Omental fat pad (tissue), 4 donors: ENCODE data around the gene GRIP1. TPM values are rescaled to one million over a fixed set of nuclear protein-coding genes. Genes with fewer than 3 reads are reported as not detected.

ENCODE experiments used
- ATAC-seq: fragments of 150-250 bp; one replicate; pipeline ENCODE4 v1.9.1; 2016; ENCODE audit warnings: mild to moderate bottlenecking, moderate library complexity; ENCODE audit not compliant: low FRiP score
- DNase-seq: peaks from one replicate; pipeline ENCODE4 v3.0.0-alpha.2; 2019; ENCODE audit warnings: low spot score
- CTCF ChIP-seq, 3 donors: fragments of 450-650 bp; IDR thresholded peaks; one replicate each; pipeline ENCODE4 v1.5.1; 2016 to 2017; ENCODE audit warnings: antibody characterized with exemption in 3 of 3, mild to moderate bottlenecking in 3 of 3, moderate library complexity in 2 of 3
- total RNA-seq, 4 donors: library from RNA; depleted of rRNA; stranded (reverse); fragments of >200 nt; gene quantifications; one replicate each; pipeline ENCODE4 v1.1.0, GENCODE V29; 2016

Gene GRIP1
- total RNA-seq, 4 donors from 2014 or later: 1.2 to 4.9 (median 2.9) TPM

GRCh38 chr12:66482351-66483203, 196.3 kb downstream of the GRIP1 start:
- TF ChIP-seq CTCF (IDR thresholded peaks at IDR 0.05): no peak
- no peak for DNase-seq
- ATAC-seq: peak; percentile 59

- TF ChIP-seq CTCF (IDR thresholded peaks at IDR 0.05): no peak
- ATAC-seq (no peak), DNase-seq (no peak)
Observed at GRCh38 chr12:66467932-66468331, 210.9 kb downstream of the GRIP1 start.

- no peak for TF ChIP-seq CTCF (IDR thresholded peaks at IDR 0.05)
- no peak for DNase-seq
- no peak for ATAC-seq
Observed at GRCh38 chr12:66461331-66461730, 217.5 kb downstream of the GRIP1 start.

- ATAC-seq (no peak), DNase-seq (no peak)
- no peak for TF ChIP-seq CTCF (IDR thresholded peaks at IDR 0.05)
Observed at GRCh38 chr12:66459944-66460482, 218.9 kb downstream of the GRIP1 start.

GRCh38 chr12:66456612-66457011, 222.3 kb downstream of the GRIP1 start:
- DNase-seq (no peak), ATAC-seq (no peak)
- TF ChIP-seq CTCF (IDR thresholded peaks at IDR 0.05): no peak

- no peak for TF ChIP-seq CTCF (IDR thresholded peaks at IDR 0.05)
- no peak for ATAC-seq
- DNase-seq: no peak
Observed at GRCh38 chr12:66453844-66454243, 225.0 kb downstream of the GRIP1 start.

GRCh38 chr12:66453120-66453519, 225.8 kb downstream of the GRIP1 start:
- DNase-seq (no peak), ATAC-seq (no peak)
- no peak for TF ChIP-seq CTCF (IDR thresholded peaks at IDR 0.05)
